Ishikawa (cell line): Measurements from ENCODE around the gene TTC4.

Source experiments
- CEBPB ChIP-seq: IDR thresholded peaks from 2 replicates; pipeline ENCODE4 v1.6.1; 2012
- CREB1 ChIP-seq: IDR thresholded peaks from 2 replicates; pipeline ENCODE4 v1.6.1; 2012; ENCODE audit warnings: low read depth
- EGR1 ChIP-seq: IDR thresholded peaks from 2 replicates; pipeline ENCODE4 v1.6.1; 2012
- EP300 ChIP-seq: IDR thresholded peaks from 2 replicates; pipeline ENCODE4 v1.6.1; 2012; ENCODE audit warnings: borderline replicate concordance
- FOXM1 ChIP-seq: IDR thresholded peaks from 2 replicates; pipeline ENCODE4 v1.6.1; 2012; ENCODE audit warnings: low read depth, borderline replicate concordance
- NFIC ChIP-seq: IDR thresholded peaks from 2 replicates; pipeline ENCODE4 v1.6.1; 2012
- RAD21 ChIP-seq: IDR thresholded peaks from 2 replicates; pipeline ENCODE4 v1.6.1; 2012; ENCODE audit warnings: low read depth
- TAF1 ChIP-seq: IDR thresholded peaks from 2 replicates; pipeline ENCODE4 v1.6.1; 2012; ENCODE audit warnings: low read depth, mild to moderate bottlenecking
- TCF12 ChIP-seq: IDR thresholded peaks from 2 replicates; pipeline ENCODE4 v1.6.1; 2012; ENCODE audit warnings: low read depth
- TEAD4 ChIP-seq: IDR thresholded peaks from 2 replicates; pipeline ENCODE4 v1.6.1; 2012
- YY1 ChIP-seq: IDR thresholded peaks from 2 replicates; pipeline ENCODE4 v1.6.1; 2012; ENCODE audit warnings: low read depth
- ZBTB7A ChIP-seq: IDR thresholded peaks from 2 replicates; pipeline ENCODE4 v1.6.1; 2012; ENCODE audit warnings: low read depth
- TF ChIP-seq, protein P1 (sequence below): IDR thresholded peaks from 2 replicates; pipeline ENCODE4 v1.6.1; 2012
- TF ChIP-seq, protein P2 (sequence below): IDR thresholded peaks from 2 replicates; pipeline ENCODE4 v1.6.1; 2012
- TF ChIP-seq, protein P3 (sequence below): IDR thresholded peaks from 2 replicates; pipeline ENCODE4 v1.6.1; 2012; ENCODE audit warnings: low read depth, mild to moderate bottlenecking

TTC4 gene

DNA sequence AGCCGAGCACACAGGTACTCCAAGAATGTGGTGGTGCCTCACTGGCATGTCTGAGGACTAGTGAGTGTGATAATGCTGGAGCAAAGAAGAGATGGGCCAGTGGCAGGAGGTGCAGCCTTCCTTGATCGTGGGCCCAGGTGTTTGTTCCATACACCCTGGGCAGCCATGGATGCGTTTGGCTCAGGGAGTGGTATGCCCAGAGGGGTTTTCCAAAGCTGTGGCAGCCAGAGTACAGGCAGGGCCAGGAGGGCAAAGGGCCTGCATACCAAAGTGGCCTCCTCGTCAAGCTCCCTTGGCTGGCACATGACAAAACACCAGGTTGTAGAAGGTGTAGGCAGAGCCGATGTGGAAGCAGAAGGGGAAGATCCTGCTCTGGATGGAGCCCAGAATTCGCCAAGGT, 29.6 kb downstream of the TTC4 start:
- TF ChIP-seq CREB1 (no peak), EGR1 (no peak), YY1 (no peak), NFIC (no peak), EP300 (no peak), TCF12 (no peak), RAD21 (no peak), CEBPB (no peak), ZBTB7A (no peak), FOXM1 (no peak), TEAD4 (no peak), TAF1 (no peak)
- TF ChIP-seq, protein P1, sequence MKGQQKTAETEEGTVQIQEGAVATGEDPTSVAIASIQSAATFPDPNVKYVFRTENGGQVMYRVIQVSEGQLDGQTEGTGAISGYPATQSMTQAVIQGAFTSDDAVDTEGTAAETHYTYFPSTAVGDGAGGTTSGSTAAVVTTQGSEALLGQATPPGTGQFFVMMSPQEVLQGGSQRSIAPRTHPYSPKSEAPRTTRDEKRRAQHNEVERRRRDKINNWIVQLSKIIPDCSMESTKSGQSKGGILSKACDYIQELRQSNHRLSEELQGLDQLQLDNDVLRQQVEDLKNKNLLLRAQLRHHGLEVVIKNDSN = no peak
- TF ChIP-seq, protein P2, sequence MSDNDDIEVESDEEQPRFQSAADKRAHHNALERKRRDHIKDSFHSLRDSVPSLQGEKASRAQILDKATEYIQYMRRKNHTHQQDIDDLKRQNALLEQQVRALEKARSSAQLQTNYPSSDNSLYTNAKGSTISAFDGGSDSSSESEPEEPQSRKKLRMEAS = no peak
- TF ChIP-seq, protein P3, sequence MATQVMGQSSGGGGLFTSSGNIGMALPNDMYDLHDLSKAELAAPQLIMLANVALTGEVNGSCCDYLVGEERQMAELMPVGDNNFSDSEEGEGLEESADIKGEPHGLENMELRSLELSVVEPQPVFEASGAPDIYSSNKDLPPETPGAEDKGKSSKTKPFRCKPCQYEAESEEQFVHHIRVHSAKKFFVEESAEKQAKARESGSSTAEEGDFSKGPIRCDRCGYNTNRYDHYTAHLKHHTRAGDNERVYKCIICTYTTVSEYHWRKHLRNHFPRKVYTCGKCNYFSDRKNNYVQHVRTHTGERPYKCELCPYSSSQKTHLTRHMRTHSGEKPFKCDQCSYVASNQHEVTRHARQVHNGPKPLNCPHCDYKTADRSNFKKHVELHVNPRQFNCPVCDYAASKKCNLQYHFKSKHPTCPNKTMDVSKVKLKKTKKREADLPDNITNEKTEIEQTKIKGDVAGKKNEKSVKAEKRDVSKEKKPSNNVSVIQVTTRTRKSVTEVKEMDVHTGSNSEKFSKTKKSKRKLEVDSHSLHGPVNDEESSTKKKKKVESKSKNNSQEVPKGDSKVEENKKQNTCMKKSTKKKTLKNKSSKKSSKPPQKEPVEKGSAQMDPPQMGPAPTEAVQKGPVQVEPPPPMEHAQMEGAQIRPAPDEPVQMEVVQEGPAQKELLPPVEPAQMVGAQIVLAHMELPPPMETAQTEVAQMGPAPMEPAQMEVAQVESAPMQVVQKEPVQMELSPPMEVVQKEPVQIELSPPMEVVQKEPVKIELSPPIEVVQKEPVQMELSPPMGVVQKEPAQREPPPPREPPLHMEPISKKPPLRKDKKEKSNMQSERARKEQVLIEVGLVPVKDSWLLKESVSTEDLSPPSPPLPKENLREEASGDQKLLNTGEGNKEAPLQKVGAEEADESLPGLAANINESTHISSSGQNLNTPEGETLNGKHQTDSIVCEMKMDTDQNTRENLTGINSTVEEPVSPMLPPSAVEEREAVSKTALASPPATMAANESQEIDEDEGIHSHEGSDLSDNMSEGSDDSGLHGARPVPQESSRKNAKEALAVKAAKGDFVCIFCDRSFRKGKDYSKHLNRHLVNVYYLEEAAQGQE = no peak

DNA sequence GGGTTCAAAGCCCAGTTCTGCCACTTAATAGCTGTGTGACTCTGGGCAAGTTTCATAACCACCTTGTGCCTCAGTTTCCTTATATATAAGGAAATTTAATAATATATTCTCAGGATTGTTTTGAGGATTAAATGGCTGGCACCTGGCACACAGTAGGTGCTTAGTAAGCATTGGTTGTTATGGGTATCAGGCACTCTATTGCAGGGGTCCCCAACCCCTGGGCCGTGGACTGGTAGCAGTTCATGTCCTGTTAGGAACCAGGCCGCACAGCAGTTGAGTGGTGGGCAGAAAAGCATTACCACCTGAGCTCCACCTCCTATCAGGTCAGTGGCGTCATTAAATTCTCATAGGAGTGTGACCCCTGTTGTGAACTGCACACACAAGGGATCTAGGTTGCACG, 30.2 kb downstream of the TTC4 start:
- no peak for TF ChIP-seq CEBPB
- TF ChIP-seq TCF12 = no peak
- TF ChIP-seq TAF1 = no peak
- TF ChIP-seq, protein P2 = no peak
- TF ChIP-seq EGR1 = no peak
- no peak for TF ChIP-seq RAD21
- TF ChIP-seq NFIC = no peak
- TF ChIP-seq EP300 = no peak
- TF ChIP-seq CREB1 = no peak
- TF ChIP-seq, protein P1 = no peak
- no peak for TF ChIP-seq FOXM1
- no peak for TF ChIP-seq YY1
- no peak for TF ChIP-seq ZBTB7A
- TF ChIP-seq, protein P3 = no peak

DNA sequence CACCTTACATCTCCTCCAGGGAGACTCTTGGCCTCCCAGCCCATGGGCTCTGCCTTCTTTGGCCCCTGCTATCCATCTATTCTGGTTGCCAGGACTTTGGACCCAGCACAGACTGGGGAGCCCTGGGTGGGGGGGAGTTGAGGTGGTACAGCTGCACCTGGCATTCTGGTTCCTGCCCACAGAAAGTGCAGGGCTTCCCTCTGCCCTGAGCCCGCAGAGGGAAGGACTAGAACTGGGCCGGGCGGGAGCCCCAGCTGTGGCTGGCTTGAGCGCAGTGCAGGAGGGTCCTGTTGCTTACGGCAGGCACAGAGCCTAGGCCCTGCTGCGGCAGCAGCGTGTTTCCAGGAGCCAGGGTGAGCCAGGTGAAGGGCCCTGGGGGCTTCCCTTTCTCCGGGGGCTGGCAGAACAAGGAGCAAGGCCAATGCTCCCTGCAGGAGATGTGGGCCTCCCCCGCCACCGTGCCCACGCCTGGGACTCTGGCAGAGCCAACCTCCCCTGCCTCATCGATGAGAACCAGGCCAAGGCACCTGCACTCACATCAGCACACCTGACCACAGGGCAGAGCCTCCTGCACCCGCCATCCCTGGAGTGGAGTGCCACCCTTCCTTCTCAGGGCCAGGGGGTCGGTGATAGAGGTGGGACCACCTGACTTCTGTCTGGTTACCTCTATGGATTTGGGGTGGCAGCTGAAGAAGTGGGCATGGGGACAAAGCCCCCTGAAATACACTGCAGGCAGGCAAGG, 32.6 kb downstream of the TTC4 start:
- TF ChIP-seq TEAD4 (no peak), NFIC (no peak), CREB1 (no peak), YY1 (no peak), TCF12 (no peak)
- TF ChIP-seq, protein P2 = no peak
- TF ChIP-seq, protein P1 = no peak

DNA sequence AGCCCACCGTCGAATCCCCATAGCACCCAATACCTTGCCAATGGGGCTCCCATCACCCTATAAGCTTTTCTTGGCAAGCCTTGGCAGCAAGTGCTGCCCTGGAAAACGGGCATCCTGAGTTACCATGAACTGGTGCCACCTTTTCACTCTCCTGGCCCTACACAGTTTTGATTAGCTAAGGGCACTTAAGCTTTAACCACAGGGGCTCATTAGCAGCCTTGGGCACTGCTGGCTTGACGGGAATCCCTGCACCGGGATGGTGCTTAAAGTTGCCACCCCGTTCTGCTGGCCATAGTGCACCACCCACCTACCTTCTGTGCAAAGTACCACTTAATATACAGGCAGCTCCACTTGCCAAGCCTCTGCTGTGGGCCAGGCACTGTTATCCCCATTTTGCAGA, 34.9 kb downstream of the TTC4 start:
- TF ChIP-seq EGR1 (no peak), NFIC (no peak)
- TF ChIP-seq, protein P1 = no peak
- TF ChIP-seq, protein P2 = no peak

DNA sequence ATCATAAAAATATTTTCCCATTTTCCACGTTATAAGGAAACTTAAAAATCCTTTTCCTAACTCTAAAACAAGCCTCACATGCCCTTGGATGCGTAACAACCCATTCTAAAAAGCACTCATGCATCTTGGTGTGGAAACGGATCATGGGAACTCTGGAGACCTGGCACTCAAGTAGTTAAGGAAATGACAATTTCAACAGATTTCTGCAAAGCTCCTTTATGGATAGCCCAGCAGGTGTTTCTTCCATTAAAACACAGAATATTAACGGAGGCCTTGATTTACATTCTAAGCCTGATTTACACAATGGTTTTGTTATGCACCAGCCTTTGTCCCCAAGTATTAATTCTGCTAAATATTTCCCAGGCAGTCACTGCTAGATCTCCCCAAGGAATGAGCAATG, 35.8 kb downstream of the TTC4 start:
- TF ChIP-seq NFIC (no peak), EP300 (no peak), EGR1 (no peak), CREB1 (no peak), ZBTB7A (no peak), TAF1 (no peak), RAD21 (no peak), TEAD4 (no peak), TCF12 (no peak), CEBPB (no peak), YY1 (no peak), FOXM1 (no peak)
- TF ChIP-seq, protein P1 = no peak
- TF ChIP-seq, protein P3 = no peak
- TF ChIP-seq, protein P2 = no peak
